GM13977 (cell line): ENCODE measurements around the gene CNN3.

ENCODE experiments used
- DNase-seq: peaks from one replicate; pipeline ENCODE4 v3.0.0; 2012; ENCODE audit warnings: low spot score
- in situ Hi-C: fragments of 300-500 bp; cut with MboI; formaldehyde crosslinking; loops from one replicate; pipeline ENCODE4 v1.12.0; 2022; ENCODE audit warnings: low sequenced_read_pairs, low pct_unique_long_range_greater_than_20kb, mixed read lengths, inconsistent platforms; ENCODE audit not compliant: unreplicated experiment
- TF ChIP-seq, protein P1 (sequence below): IDR thresholded peaks from 2 replicates; pipeline ENCODE4 v1.5.1; 2012; ENCODE audit warnings: mild to moderate bottlenecking, control low read depth; ENCODE audit not compliant: insufficient read depth; ENCODE audit errors: extremely low read depth, missing control alignments

The CNN3 gene

DNA sequence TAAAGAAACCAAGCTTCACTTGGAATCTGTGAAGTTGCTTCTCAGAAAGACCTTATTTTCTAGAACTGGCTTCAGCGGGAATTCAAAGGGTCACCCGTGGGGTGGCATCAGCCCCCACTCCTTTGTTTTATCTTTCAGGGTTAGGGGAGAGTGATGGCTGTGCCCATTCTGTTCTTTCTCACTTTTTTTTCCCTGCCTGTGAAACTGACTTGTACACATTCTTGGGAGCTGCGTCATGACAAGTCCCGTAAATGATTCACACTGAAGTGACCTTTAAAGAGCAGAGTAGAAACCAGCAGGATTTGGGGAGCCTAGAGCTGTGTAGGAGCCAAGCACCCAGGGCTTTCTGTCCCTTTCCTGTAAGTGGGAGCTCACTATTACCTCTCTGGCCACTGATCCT, 63.0 kb downstream of the CNN3 start:
- in situ Hi-C loops, result no loop called here
- DNase-seq, result no peak
- TF ChIP-seq, protein P1, sequence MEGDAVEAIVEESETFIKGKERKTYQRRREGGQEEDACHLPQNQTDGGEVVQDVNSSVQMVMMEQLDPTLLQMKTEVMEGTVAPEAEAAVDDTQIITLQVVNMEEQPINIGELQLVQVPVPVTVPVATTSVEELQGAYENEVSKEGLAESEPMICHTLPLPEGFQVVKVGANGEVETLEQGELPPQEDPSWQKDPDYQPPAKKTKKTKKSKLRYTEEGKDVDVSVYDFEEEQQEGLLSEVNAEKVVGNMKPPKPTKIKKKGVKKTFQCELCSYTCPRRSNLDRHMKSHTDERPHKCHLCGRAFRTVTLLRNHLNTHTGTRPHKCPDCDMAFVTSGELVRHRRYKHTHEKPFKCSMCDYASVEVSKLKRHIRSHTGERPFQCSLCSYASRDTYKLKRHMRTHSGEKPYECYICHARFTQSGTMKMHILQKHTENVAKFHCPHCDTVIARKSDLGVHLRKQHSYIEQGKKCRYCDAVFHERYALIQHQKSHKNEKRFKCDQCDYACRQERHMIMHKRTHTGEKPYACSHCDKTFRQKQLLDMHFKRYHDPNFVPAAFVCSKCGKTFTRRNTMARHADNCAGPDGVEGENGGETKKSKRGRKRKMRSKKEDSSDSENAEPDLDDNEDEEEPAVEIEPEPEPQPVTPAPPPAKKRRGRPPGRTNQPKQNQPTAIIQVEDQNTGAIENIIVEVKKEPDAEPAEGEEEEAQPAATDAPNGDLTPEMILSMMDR, result no peak

DNA sequence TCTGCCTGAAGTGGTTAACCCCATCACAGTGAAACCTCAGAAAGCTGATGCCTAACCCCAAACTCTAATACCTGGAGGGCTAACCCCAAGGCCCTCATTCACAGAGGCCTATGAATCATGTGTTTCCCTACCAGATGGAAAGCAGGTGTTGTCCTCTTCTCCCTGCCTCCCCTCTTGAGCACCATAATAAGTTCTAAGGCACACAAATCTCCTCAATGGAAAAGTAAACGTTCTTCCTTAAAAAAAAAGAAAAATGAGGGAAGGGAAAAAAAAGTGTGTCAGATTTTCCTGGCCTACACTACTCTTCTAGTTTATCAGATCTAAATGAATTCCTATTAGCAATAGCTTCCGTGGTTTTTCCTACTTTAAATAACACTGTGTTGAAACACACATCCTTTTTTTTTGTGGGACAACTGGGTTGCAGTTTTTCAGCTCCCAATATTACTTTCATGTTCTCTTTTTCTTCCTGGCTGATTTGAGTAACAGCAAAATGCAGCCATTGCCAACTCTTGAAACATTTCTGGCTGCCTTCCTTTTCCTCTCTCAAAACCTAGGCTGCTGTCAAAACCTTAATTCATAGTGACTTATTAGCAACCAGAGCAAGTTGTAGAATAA, 63.5 kb downstream of the CNN3 start:
- TF ChIP-seq, protein P1, result no peak
- DNase-seq, result no peak
- in situ Hi-C loops, result no loop called here

DNA sequence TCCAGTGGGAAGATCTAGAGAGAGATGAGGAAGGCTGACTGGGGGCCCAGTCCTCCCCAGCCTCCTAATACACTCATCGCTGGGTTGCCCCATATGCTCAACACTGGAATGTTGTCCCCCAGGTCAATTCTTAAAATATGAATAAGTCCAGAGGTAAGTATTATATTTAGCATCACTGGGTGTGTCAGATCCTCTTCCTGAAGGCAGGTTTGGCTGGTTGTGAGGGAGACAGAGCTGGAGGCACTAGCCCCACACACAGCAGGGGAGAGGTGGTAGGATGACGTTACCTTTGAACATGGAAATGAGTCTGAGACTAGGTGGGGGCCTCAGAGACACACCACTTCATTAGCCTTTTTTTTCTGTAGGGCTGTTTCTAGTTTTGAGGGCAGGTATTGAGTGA, 64.2 kb downstream of the CNN3 start:
- DNase-seq, result no peak
- TF ChIP-seq, protein P1, result no peak
- in situ Hi-C loops, result no loop called here

DNA sequence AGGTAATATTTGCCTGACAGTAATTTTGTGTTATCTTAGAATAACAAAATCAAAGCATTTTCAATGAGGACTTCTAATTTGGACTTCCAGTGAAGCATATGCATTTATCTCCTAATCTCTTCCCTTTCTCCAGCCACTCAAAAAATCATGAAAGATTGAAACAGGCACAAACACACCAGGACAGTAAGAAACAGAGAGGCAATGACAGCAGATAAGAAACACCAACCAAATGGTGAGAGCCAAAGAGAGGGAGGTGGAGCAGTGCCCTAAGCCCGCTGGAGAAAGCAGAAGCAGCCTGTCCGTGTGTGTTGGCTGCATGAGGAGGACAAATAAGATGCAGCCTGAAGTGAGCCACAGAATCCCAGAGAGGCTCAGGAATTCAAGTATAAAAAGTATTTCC, 67.7 kb downstream of the CNN3 start:
- TF ChIP-seq, protein P1, result no peak
- in situ Hi-C loops, result loop anchor here (10.0 kb wide), 1 partner anchor 186 kb away; no protein-coding TSS in a partner anchor
- no peak for DNase-seq

DNA sequence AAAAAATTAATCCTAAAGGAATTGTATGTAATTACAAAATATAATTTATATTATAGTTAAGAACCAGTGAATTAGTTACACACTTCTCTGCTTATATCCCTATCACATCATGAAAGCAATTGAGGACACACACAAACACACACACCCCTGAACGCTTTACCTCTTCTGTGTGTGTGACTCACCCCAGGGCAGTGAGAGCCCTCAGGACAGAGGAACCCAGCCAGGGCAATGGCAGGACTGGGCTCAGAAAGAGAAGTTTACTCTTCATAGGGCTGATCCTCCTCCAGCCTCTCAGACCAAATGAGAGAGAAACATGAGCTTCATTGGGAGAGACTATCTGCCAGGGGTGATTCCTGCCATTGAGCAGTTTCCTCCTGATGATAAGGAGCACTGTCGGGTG, 68.6 kb downstream of the CNN3 start:
- no peak for DNase-seq
- TF ChIP-seq, protein P1, result no peak
- in situ Hi-C loops, result loop anchor here (10.0 kb wide), 1 partner anchor 187 kb away; no protein-coding TSS in a partner anchor

DNA sequence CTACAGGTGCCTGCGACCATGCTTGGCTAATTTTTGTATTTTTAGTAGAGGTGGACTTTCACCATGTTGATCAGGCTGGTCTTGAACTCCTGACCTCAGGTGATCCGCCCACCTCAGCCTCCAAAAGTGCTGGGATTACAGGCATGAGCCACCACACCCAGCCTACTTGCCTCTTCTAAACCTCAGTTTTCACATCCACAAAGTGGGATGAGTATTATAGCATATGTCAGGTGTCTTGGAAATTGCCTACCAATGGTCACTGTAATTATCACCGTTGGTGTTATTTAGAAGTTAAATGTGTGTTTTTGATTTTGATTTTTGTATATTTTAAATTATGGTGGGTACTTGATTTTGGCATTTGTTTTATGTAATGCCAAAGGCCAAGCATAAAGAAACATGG, 70.0 kb downstream of the CNN3 start:
- TF ChIP-seq, protein P1, result no peak
- no peak for DNase-seq
- in situ Hi-C loops, result loop anchor here (10.0 kb wide), 1 partner anchor 188 kb away; no protein-coding TSS in a partner anchor
